Motor neuron (in vitro differentiated cells): ENCODE data around the gene PCED1B. TPM values are rescaled to one million over a fixed set of nuclear protein-coding genes. Genes with fewer than 3 reads are reported as not detected.
A peak's percentile ranks its signal among the peaks of the same experiment; 100 is the strongest.
"Not testable (repeated sequence)": the region's sequence is repeated elsewhere in the genome, so short reads cannot be mapped to it uniquely, and the experiment has no call there.

Experiments
- ATAC-seq, 8 experiments: fragments of 200-7000 bp; cut with Tn5 transposase; replicated peaks in 6 of 8; 2 replicates each; pipeline ENCODE4 v1.8.0; 2021; ENCODE audit warnings: mild to moderate bottlenecking in 8 of 8, moderate library complexity in 8 of 8
- H3K27ac ChIP-seq, 2 donors: fragments of 250-450 bp; sonication (Bioruptor Pico); 2 replicates each; pipeline ENCODE4 v1.9.0; 2021; ENCODE audit warnings: antibody characterized with exemption in 2 of 2, mild to moderate bottlenecking in 2 of 2, moderate library complexity in 1 of 2
- H3K4me1 ChIP-seq, 2 donors: fragments of 250-450 bp; sonication (Bioruptor Pico); replicated peaks in 1 of 2; 2 replicates each; pipeline ENCODE4 v1.6.1; 2021; ENCODE audit warnings: antibody characterized with exemption in 2 of 2, mild to moderate bottlenecking in 2 of 2, moderate library complexity in 1 of 2
- H3K4me3 ChIP-seq, 5 donors: fragments of 250-450 bp; sonication (Bioruptor Pico); 2 replicates each; pipeline ENCODE4 v1.9.0; 2021; ENCODE audit warnings: antibody characterized with exemption in 5 of 5, mild to moderate bottlenecking in 5 of 5, moderate library complexity in 4 of 5
- WGBS, 10 experiments: fragments of 450-650 bp; shearing (Covaris generic); methylation state at CpG; one replicate each; pipeline ENCODE4 v1.0.0; 2022; 5-methylcytosine and 5-hydroxymethylcytosine counted together
- in situ Hi-C, 9 experiments: fragments of 400-800 bp; cut with MboI; loops; one replicate each; pipeline ENCODE4 v1.15.0; 2021; ENCODE audit warnings: low sequenced_read_pairs in 9 of 9, low pct_unique_long_range_greater_than_20kb in 2 of 9; ENCODE audit not compliant: unreplicated experiment in 9 of 9
- total RNA-seq, 8 experiments: library from RNA; unstranded; fragments of 300-600 nt; gene quantifications; 2 replicates each; pipeline versions ENCODE4 v1.2.3 to v1.2.4, GENCODE V29; 2022

PCED1B gene
- total RNA-seq, 8 experiments from 2014 or later: 0.05 to 7.5 (median 0.61) TPM

- 26 to 100% (median 70%) methylated on average over 1 to 3 of the region's 3 CpGs for WGBS, 10 experiments
- in situ Hi-C loops: not testable (repeated sequence)
These were observed 28.1 kb upstream of the PCED1B start for GRCh38 chr12:47051291-47051690.

GRCh38 chr12:47052274-47052673 lies 27.1 kb upstream of the PCED1B start:
- WGBS, 10 experiments: 10 to 75% (median 20%) methylated on average over 1 to 2 of the region's 2 CpGs; no CpG with 5 or more reads in 5 of the 10 experiments
- H3K27ac ChIP-seq: no peak overlapping the region
- no peaks in the 10 kb centered on the region for H3K4me1 ChIP-seq
- in situ Hi-C loops: no loop called here
- no peak overlapping the region for H3K4me3 ChIP-seq
- ATAC-seq: no peak

More at GRCh38 chr12:47051291-47051690, 28.1 kb upstream of the PCED1B start:
- H3K4me1 ChIP-seq, H3K4me3 ChIP-seq, H3K27ac ChIP-seq, ATAC-seq: not testable (repeated sequence)

GRCh38 chr12:47053961-47054360 lies 25.5 kb upstream of the PCED1B start:
- H3K27ac ChIP-seq: no peak overlapping the region
- ATAC-seq: no peak
- no peaks in the 10 kb centered on the region for H3K4me1 ChIP-seq
- no peak overlapping the region for H3K4me3 ChIP-seq
- in situ Hi-C loops: no loop called here

- no peak for ATAC-seq
- Histone ChIP-seq H3K27ac (no peak overlapping the region), H3K4me1 (no peaks in the 10 kb centered on the region), H3K4me3 (no peak overlapping the region)
- 39 to 95% (median 76%) methylated on average over 2 to 4 of the region's 4 CpGs for WGBS, 10 experiments
- in situ Hi-C loops: no loop called here
These were observed 24.8 kb upstream of the PCED1B start for GRCh38 chr12:47054659-47055058.

- H3K4me1 ChIP-seq, ATAC-seq, in situ Hi-C loops, H3K27ac ChIP-seq, H3K4me3 ChIP-seq: not testable (repeated sequence)
- WGBS, 10 experiments: 20 to 83% (median 75%) methylated on average over 1 to 2 of the region's 3 CpGs; no CpG with 5 or more reads in 3 of the 10 experiments
These were observed 23.6 kb upstream of the PCED1B start for GRCh38 chr12:47055856-47056255.

- H3K27ac ChIP-seq, ATAC-seq, H3K4me3 ChIP-seq, in situ Hi-C loops, H3K4me1 ChIP-seq: not testable (repeated sequence)
- 40% methylated on average over 2 of the region's 12 CpGs; no CpG with 5 or more reads in 9 of the 10 experiments for WGBS, 10 experiments
These were observed 22.5 kb upstream of the PCED1B start for GRCh38 chr12:47056944-47057343.

GRCh38 chr12:47058640-47059039 lies 20.8 kb upstream of the PCED1B start:
- H3K27ac ChIP-seq, ATAC-seq, in situ Hi-C loops, H3K4me1 ChIP-seq, H3K4me3 ChIP-seq: not testable (repeated sequence)
- WGBS, 10 experiments: no CpG with 5 or more reads among the region's 2 CpGs

- H3K4me3 ChIP-seq: no peak overlapping the region
- no peaks in the 10 kb centered on the region for H3K4me1 ChIP-seq
- H3K27ac ChIP-seq: no peak overlapping the region
- in situ Hi-C loops: no loop called here
- peak in 1 of 8 experiments; percentile 51 for ATAC-seq
- 50 to 100% (median 66%) methylated on average over 1 of the region's 1 CpG; no CpG with 5 or more reads in 2 of the 10 experiments for WGBS, 10 experiments
These were observed 13.9 kb upstream of the PCED1B start for GRCh38 chr12:47065546-47065945.

GRCh38 chr12:47066278-47067025 lies 13.0 kb upstream of the PCED1B start:
- in situ Hi-C loops: no loop called here
- ATAC-seq: peak in 2 of 8 experiments; percentile 43 to 79
- 32 to 89% (median 77%) methylated on average over 2 to 6 of the region's 6 CpGs; no CpG with 5 or more reads in 1 of the 10 experiments for whole genome bisulfite sequencing, 10 experiments
- no peak overlapping the region for H3K27ac ChIP-seq
- H3K4me1 ChIP-seq: no peaks in the 10 kb centered on the region
- no peak overlapping the region for H3K4me3 ChIP-seq

GRCh38 chr12:47067176-47067575 lies 12.2 kb upstream of the PCED1B start:
- H3K27ac ChIP-seq: no peak overlapping the region
- WGBS, 10 experiments: 83 to 100% (median 100%) methylated on average over 1 of the region's 1 CpG; no CpG with 5 or more reads in 3 of the 10 experiments
- in situ Hi-C loops: no loop called here
- no peaks in the 10 kb centered on the region for H3K4me1 ChIP-seq
- no peak overlapping the region for H3K4me3 ChIP-seq
- ATAC-seq: no peak

GRCh38 chr12:47067771-47068431 lies 11.5 kb upstream of the PCED1B start:
- WGBS, 10 experiments: 30 to 80% (median 45%) methylated on average over 1 to 4 of the region's 5 CpGs; no CpG with 5 or more reads in 2 of the 10 experiments
- Histone ChIP-seq H3K4me1 (no peaks in the 10 kb centered on the region), H3K4me3 (no peak overlapping the region), H3K27ac (no peak overlapping the region)
- in situ Hi-C loops: no loop called here
- ATAC-seq: no peak

GRCh38 chr12:47068539-47068938 lies 10.9 kb upstream of the PCED1B start:
- Histone ChIP-seq H3K4me3 (no peak overlapping the region), H3K27ac (no peak overlapping the region), H3K4me1 (no peaks in the 10 kb centered on the region)
- 43 to 100% (median 76%) methylated on average over 1 to 5 of the region's 6 CpGs; no CpG with 5 or more reads in 6 of the 10 experiments for WGBS, 10 experiments
- in situ Hi-C loops: no loop called here
- ATAC-seq: no peak

GRCh38 chr12:47070310-47070709 lies 9.1 kb upstream of the PCED1B start:
- in situ Hi-C loops: no loop called here
- Histone ChIP-seq H3K4me1 (no peaks in the 10 kb centered on the region), H3K27ac (no peak overlapping the region), H3K4me3 (no peak overlapping the region)
- ATAC-seq: peak in 2 of 8 experiments; percentile 39 to 52
- 80 to 100% (median 100%) methylated on average over 1 of the region's 1 CpG; no CpG with 5 or more reads in 4 of the 10 experiments for WGBS, 10 experiments
